Omental fat pad (tissue), 4 donors: ENCODE measurements around the gene ITPR1. TPM values are rescaled to one million over a fixed set of nuclear protein-coding genes. Genes with fewer than 3 reads are reported as not detected.
A peak's percentile ranks its signal among the peaks of the same experiment; 100 is the strongest.

Source experiments
- ATAC-seq: fragments of 150-250 bp; one replicate; pipeline ENCODE4 v1.9.1; 2016; ENCODE audit warnings: mild to moderate bottlenecking, moderate library complexity; ENCODE audit not compliant: low FRiP score
- DNase-seq: peaks from one replicate; pipeline ENCODE4 v3.0.0-alpha.2; 2019; ENCODE audit warnings: low spot score
- total RNA-seq, 4 donors: library from RNA; depleted of rRNA; stranded (reverse); fragments of >200 nt; gene quantifications; one replicate each; pipeline ENCODE4 v1.1.0, GENCODE V29; 2016
- TF ChIP-seq, protein P1 (sequence below), 3 donors: fragments of 450-650 bp; IDR thresholded peaks; one replicate each; pipeline ENCODE4 v1.5.1; 2016 to 2017; ENCODE audit warnings: antibody characterized with exemption in 3 of 3, mild to moderate bottlenecking in 3 of 3, moderate library complexity in 2 of 3

Gene ITPR1
- total RNA-seq, 4 donors from 2014 or later: 38.3 to 58.5 (median 41.3) TPM

DNA sequence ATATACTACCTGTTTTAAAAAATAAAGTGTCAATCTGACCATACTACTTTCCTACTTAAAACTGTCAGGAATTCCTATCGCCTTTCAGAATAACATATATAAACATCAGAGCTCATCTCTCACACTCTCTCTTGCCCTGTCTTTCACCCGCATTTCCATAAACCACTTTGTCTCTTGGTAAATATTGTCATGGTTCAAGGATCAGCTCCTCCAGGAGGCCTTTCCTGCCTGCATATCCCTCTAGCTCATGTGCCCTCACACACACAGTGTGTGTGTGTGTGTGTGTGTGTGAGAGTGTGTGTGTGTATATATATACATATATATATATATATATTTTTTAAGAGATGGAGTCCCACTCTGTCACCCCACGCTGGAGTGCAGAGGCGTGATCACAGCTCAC is 32.8 kb upstream of the ITPR1 start:
- no peak for ATAC-seq
- TF ChIP-seq, protein P1, sequence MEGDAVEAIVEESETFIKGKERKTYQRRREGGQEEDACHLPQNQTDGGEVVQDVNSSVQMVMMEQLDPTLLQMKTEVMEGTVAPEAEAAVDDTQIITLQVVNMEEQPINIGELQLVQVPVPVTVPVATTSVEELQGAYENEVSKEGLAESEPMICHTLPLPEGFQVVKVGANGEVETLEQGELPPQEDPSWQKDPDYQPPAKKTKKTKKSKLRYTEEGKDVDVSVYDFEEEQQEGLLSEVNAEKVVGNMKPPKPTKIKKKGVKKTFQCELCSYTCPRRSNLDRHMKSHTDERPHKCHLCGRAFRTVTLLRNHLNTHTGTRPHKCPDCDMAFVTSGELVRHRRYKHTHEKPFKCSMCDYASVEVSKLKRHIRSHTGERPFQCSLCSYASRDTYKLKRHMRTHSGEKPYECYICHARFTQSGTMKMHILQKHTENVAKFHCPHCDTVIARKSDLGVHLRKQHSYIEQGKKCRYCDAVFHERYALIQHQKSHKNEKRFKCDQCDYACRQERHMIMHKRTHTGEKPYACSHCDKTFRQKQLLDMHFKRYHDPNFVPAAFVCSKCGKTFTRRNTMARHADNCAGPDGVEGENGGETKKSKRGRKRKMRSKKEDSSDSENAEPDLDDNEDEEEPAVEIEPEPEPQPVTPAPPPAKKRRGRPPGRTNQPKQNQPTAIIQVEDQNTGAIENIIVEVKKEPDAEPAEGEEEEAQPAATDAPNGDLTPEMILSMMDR (IDR thresholded peaks at IDR 0.05): no peak
- no peak for DNase-seq

DNA sequence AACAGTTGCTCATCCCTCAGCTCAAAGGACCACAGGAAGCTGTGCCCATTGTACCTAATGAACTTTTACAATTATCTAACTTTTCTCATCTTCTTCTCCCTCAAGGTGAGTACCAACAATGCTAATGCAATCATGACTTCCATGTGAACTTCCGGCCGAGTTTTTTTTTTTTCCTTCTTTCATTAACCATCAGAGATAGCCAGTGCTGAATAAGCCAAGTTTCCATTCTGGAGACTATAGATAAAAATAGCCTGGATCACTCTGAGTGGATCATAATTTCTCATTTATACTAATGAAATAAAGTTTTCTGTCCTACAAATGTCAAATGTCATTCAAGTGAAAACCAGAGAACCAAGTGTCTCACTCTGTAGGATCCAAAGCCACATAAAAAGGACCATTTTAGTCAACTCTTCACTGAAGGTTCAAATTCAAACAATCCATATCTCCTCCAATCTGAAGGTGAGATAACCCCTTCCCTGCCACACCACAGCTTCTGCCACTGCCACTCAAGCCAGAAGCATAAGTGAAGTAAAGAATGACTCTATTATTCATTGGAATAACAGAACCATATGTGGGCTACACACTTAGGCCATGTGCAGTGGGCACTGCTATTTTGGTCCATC is 31.6 kb upstream of the ITPR1 start:
- ATAC-seq: no peak
- TF ChIP-seq, protein P1 (IDR thresholded peaks at IDR 0.05): no peak

DNA sequence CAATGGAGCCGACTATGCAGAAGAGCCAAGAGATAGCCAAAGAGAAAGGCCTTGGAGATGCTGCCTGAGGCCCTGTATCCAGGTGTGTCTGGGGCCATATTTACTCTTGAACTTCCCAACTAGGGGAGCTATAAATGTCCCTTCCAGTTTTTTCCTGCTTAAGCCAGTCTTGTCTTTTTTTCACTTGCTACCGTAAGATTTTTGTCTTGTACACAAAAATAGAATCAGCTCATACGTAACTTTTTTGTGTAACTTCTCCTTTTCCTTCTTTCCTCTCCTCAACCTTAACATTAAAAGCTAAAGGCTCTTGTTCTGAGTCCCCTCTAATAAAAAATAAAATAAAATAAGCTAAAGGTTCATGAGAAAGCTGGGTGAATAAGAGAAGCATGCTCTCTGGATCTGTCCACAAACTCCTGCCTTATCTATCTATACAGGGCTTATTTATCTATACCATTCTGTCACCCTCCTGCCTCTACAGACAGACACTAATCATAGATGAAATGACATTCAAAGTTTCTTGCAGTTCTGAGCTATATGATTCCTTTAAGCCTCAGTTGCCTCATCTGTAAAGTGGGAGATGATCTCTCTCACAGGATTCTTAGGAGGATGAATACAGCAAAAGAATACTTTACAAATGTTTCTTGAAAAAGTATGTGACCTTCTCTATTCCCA is 30.6 kb upstream of the ITPR1 start:
- DNase-seq: no peak
- ATAC-seq: no peak

More for the DNA sequence above, 31.6 kb upstream of the ITPR1 start:
- DNase-seq: no peak

DNA sequence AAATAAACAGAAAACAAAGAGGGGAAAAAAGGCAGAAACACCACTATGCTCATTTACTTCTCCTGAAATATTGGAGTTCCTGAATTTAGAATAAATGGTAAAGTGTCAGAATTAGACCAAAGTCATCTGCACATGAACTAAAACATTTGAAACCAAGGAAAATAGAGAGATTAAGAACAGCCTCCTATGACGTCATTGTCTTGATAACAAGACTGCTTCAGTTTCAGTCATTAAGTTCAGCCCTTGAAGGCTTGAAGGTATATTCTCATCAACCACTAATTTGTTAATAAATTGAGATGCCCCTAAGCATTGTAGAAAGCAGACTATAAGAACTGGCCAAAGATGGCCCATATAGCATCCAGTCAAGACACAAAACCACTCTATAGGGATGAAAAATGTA is 28.6 kb upstream of the ITPR1 start:
- no peak for DNase-seq
- no peak for ATAC-seq
- TF ChIP-seq, protein P1 (IDR thresholded peaks at IDR 0.05): no peak

More for the DNA sequence above, 30.6 kb upstream of the ITPR1 start:
- TF ChIP-seq, protein P1 (IDR thresholded peaks at IDR 0.05): no peak

DNA sequence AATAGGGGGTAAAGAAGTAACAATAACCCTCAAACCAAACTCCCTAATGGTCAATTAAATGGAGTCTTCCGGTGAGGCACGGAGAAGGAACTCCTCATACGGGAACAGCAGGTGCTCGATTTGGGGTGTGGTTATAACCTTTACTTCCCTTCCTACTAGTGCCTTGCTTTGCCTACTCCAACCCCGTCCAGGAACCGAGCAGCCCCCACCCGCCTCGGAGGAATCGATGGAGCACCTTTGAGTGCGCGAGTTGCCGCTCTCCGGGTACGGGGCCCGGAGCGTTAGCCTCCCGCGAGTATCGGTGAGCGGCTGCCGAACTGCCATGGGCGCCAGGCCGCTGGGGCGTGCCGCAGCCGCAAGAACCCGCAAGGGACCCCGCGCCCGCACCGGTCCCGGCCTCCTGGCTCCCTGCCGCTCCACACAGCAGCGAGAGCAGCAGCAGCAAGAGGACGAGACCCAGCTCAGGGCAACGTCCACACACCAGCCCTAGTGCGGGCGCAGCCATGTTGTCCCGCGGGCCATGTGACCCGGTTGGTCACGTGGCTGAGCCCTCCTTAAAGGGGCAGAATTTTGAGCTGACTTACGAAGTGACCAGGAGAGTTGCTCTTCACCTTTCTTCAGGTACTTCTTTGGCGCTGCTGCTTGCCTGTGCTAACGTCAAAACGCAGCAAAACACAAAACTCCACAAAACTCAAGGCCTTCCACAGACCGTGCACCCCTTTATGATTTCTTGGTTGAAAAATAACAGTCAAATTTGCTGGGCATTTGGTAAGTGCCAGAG is 26.2 kb upstream of the ITPR1 start, which contains the start of gene SUMF1:
SUMF1 (minus strand) TSS at position 529 of the 781 bp plus-strand sequence; CDS start at position 505, 24 bp downstream.
- TF ChIP-seq, protein P1 (IDR thresholded peaks at IDR 0.05): no peak
- DNase-seq (peak; percentile 76), ATAC-seq (peak; percentile 92)

DNA sequence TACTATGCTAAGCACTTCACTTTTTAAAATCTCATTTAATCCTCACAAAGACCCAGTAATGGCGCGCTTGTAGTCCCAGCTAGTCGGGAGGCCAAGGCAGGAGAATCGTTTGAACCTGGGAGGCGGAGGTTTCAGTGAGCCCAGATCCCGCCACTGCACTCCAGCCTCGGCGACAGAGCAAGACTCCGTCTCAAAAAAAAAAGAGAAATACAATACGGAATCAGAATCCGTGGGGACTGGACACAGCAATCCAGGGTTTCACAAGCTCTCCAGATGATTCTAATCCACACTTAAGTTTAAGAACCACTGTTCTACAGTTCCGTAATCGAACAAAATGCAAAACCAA is 25.7 kb upstream of the ITPR1 start:
- no peak for ATAC-seq
- no peak for DNase-seq
- TF ChIP-seq, protein P1 (IDR thresholded peaks at IDR 0.05): no peak
